ENCODE results near the gene APPL1.

- TF ChIP-seq CTCF (IDR thresholded peaks at IDR 0.05; ENCODE audit: low read depth, low read length, poor library complexity, severe bottlenecking) (no peak), EZH2phosphoT487 (IDR thresholded peaks at IDR 0.05; ENCODE audit: borderline replicate concordance, low read length) (no peak)
Measured at GRCh38 chr3:57281715-57282114, 54.2 kb downstream of the APPL1 start.

All from DOHH2 (cell line).